NCI-H2107 (cell line): Measurements from ENCODE around the gene MC4R.
"Not testable (repeated sequence)": the region's sequence is repeated elsewhere in the genome, so short reads cannot be mapped to it uniquely, and the experiment has no call there.

Source experiments
- DNase-seq: peaks from one replicate; lab custom pipeline; 2025; lab: John Stamatoyannopoulos, UW

Gene MC4R

GRCh38 chr18:60372596-60372995, at the start of gene MC4R:
Gene MC4R, minus strand, starts transcription at chr18:60372775. Its CDS starts 426 bp downstream, at chr18:60372349.
- peak; percentile 88 for DNase-seq

GRCh38 chr18:60422306-60422705, 49.7 kb upstream of the MC4R start:
- not testable (repeated sequence) for DNase-seq

DNA sequence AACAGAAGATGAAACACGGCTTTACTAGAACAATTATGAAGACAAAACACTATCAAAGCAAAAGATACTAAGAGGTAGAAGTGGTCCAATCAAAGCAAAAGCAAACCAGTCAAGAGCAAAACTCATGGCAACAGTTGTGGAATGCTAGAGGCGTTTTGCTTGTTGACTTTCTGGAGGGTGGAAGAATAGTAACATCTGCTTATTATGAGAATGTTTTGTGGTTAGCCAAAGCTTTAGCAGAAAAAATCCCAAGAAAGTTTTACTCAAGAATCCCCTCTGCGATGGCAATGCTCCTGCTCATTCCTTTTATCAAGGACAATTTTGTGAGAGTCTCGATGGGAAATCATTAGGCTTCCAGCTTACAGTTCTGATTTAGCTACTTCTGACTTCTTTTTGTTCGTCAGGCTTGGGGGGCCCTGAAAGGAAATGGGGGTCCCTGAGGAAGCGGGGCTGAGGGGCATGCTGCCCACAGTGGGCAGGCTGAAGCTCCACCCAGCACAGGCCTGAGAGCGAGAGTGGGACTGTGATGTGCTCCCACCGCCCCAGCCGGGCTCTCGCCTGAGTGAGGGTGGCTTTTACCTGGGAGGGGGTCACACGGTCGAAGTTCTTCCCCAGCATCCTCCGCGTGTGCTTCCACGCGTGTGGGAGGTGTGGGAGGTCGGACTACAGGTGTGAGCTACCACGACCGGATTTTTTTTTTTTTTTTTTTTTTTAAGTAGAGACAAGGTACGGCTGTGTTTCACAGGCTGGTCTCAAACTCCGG, 49.0 kb upstream of the MC4R start:
- DNase-seq = no peak

DNA sequence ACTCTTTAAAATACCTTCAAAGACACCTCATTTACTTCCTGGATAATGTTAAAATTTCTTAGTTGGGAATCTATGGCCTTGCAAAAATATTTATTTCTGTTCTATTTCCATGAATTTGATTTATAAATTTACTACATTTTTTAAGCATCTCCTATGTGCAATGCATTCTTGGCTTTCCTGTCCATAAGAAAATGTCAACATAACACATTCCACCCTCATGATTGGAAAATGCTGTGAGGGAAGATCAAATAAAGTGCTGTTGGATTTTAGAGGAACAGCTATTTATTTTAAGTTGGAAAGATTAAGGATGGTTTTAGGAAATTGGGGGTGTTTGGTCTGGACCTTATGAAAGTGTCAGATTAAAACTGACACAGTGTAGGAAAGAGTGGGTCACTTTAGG, 45.4 kb upstream of the MC4R start:
- no peak for DNase-seq

GRCh38 chr18:60413944-60414547, 41.5 kb upstream of the MC4R start:
- DNase-seq = no peak

GRCh38 chr18:60411715-60412114, 39.1 kb upstream of the MC4R start:
- no peak for DNase-seq

DNA sequence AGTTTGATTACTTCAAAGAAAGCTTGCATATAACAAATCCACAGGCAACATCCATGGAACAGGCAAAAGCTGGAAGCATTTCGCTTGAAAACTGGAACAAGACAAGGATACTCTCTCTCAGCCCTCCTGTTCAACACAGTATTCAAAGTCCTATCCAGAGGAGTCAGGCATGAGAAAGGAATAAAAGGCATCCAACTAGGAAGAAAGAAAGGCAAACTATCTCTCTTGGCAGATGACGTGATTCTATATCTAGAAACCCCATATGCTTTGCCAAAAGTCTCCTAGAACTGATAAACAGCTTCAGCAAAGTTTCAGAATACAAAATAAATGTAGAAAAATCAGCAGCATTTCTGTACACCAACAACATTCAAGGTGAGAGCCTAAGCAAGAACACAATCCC, 34.1 kb upstream of the MC4R start:
- DNase-seq = no peak

DNA sequence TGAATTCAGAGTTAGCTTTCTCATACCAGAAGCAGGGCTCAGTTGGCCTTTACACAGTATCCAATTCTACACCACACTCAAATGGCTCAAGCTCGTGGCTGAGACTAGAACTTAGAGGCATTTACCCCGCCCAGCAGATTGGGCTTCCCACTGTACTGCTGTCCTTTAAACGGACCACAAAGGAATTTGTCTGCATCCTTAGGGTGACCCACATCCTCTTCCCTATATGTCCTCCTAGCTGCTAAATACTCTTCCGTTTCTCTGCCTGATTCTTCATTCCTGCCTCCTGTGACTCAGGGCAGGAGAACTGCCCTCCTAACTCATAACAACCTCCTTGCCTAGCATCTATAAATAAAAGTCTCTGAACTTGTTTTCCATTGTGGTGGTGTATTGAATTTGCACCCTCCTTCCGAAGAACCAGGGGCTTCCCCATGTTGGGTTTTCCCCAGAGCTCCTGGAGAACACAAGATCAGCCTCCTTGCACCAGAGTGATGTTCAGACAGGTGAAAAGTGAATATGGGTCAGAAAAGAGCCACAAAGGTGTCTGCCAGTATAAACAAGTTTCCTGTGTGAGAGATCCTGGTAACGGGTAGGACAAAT, 32.0 kb upstream of the MC4R start:
- DNase-seq = no peak

GRCh38 chr18:60401346-60401745, 28.8 kb upstream of the MC4R start:
- no peak for DNase-seq

DNA sequence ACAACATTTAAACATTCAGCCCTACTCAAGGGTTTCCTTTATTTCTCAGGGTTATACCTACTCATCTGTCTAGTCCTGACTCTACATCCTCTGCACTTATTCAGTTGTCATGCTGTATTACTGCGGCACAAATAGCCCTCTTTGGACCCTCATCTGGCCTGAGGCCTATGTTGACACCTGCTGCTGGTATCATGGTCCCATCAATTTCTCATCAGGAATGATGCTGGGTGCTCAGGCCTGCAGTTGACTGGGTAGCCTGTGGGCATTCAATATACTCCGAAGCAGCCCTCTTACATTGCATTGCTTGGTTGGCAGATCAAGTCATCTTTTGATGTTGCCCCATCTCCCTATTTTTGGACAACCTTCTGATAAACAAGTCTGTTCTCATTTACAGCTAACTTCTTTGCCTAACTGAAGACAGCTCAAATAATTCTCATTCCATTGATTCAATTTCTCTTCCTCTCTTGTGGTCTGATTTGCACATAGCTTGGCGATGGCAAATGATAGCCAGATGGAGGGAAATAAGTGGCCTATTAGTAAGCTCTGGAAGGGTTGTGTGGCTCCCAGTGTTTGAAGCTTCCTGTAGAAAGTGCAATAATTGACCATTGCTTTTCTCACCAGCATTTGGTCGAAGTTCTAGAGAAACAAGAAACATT, 19.1 kb upstream of the MC4R start:
- DNase-seq = no peak

DNA sequence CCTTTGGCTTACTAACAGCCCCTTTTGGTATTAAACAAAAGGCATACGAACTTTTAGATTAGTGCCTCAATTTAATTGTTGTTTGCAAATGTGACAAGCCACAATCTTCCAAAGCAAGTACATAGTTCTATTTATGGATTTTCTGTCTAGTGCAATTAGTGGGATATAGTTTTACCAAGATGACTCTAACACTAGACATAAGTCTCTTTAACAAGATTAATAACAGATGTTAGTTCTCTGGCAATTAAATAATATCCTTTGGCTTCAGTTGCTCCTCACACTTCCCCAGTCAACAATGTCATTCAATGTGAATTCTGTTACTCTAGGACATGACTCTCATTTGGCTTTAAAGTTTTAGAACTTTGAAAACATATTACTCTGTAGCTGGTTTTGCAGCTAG, 16.7 kb upstream of the MC4R start:
- DNase-seq = no peak

GRCh38 chr18:60385693-60386092, 13.1 kb upstream of the MC4R start:
- DNase-seq = no peak

- DNase-seq = no peak
Observed at GRCh38 chr18:60383893-60384292, 11.3 kb upstream of the MC4R start.

- DNase-seq = no peak
Observed at GRCh38 chr18:60377778-60378469, 5.3 kb upstream of the MC4R start.

DNA sequence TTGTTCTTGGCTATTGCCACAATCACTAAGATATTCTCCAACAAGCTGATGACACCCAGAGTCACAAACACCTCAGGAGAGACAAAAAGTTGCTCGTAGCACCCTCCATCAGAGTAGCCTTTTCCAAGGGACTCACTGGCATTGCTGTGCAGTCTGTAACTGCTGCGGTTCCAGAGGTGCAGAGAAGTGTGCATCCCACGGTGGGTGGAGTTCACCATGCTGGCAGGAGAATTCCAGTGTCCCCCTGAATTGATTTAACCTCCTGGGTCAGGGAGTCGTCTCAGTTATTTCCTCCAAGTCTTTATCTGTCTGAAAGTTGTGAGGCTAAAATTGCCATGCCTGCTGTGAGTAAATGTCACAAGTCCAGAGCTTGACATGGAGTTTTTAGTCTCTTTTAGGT, 443 bp downstream of the MC4R start:
- DNase-seq = no peak

DNA sequence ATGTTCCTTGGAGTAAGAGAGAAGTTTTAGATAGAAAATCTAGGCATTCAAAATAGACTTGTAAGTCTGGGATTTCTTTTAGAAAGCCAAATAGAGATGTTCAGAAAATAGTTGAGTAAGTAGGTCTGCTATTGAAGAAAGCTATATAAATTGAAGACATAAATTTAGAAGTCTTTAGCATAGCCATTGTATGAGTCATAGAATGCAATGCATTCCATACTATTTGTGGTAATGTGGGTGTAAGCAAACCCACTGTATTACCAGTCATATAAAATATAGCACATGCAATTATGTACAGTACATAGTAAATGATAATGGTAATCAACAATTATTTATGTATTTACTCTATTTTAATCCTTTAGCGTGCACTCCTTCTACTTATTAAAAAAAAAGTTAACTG, 14.1 kb downstream of the MC4R start:
- DNase-seq = no peak

DNA sequence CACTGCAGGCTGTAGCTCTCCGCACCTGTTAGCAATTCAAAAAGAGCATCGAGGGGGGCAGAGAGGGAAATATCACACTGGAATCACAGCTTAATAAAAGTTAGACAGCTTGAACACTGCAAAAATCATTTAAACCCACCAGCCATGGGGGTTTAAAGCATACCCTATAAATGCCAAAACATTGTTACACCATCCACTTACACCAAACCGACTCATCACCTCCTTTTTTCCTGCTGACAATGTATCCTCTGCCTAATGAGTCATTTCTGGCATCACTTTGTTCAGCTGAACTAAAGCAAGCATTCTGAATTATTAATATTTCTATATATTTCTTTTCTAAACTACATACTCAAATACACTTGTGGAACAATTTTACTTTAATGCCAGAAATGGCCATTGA, 21.6 kb downstream of the MC4R start:
- DNase-seq = no peak

GRCh38 chr18:60350150-60350549, 22.4 kb downstream of the MC4R start:
- DNase-seq = no peak

- no peak for DNase-seq
Observed at GRCh38 chr18:60347526-60348045, 25.0 kb downstream of the MC4R start.

DNA sequence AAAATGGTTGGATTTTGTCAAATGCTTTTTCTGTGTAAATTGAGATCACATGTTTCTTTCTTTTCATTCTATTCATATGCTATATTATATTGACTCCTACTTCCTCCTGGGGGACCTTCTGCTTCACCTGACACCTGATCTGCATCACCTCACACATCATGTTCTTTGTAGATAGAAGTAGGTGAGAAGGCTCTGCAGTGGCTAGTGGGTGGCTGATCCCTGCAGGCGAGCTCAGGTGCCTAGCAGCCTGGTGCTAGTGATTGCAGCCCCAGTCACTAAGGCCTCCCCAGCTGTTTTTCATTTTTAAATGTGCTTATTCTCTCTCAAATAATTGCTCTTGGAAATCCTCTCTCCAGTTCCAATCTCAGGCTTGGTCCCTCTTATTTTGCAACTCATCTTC, 33.6 kb downstream of the MC4R start:
- DNase-seq = peak; percentile 19

- no peak for DNase-seq
Observed at GRCh38 chr18:60331890-60332289, 40.7 kb downstream of the MC4R start.

GRCh38 chr18:60329131-60329530, 43.4 kb downstream of the MC4R start:
- DNase-seq = no peak
